ENCODE measurements around the gene STX4.

The STX4 gene

GRCh38 chr16:31073142-31073969, 40.0 kb downstream of the STX4 start:
- no peak for DNase-seq (ENCODE audit: low read depth, low spot score)
- ChIA-PET CTCF (interaction anchor here (0.6 to 4.2 kb wide), 6 partner anchors 38 to 795 kb away, joined by 3 to 40 read pairs (median 4); partner anchors contain the start of gene HSD3B7), POLR2A (interaction anchor here (0.7 to 2.4 kb wide), 17 partner anchors 8 to 115 kb away, joined by 3 to 28 read pairs (median 5); partner anchors contain the start of genes FUS, HSD3B7, KAT8 and PRSS8)
- peak overlapping the region; percentile 98 for H3K4me3 ChIP-seq (ENCODE audit: low read depth, low read length)
- no peak for TF ChIP-seq CTCF (IDR thresholded peaks at IDR 0.05; ENCODE audit: insufficient read depth, low read length, missing control alignments)

GRCh38 chr16:31073970-31074813, 40.8 kb downstream of the STX4 start, which contains the start of the genes ZNF646 and ZNF668:
Gene ZNF646 (plus strand): TSS chr16:31074422. CDS start chr16:31076325, 1,903 bp downstream.
Gene ZNF668 (minus strand): TSS chr16:31074240. CDS start chr16:31064459, 9,781 bp downstream.
- POLR2A ChIA-PET: interaction anchor here (0.6 to 2.4 kb wide), 17 partner anchors 9 to 115 kb away, joined by 3 to 28 read pairs (median 5); partner anchors contain the start of genes FUS, HSD3B7, KAT8 and PRSS8
- peak within 1 kb of the TSS; percentile 98 for H3K4me3 ChIP-seq (ENCODE audit: low read depth, low read length)
- DNase-seq (ENCODE audit: low read depth, low spot score): peak; percentile 94
- CTCF ChIA-PET: interaction anchor here (0.6 to 4.2 kb wide), 5 partner anchors 20 to 794 kb away, joined by 3 to 40 read pairs (median 4); partner anchors contain the start of gene HSD3B7
- no peak for TF ChIP-seq CTCF (IDR thresholded peaks at IDR 0.05; ENCODE audit: insufficient read depth, low read length, missing control alignments)

GRCh38 chr16:31074814-31075183, 41.4 kb downstream of the STX4 start:
- DNase-seq (ENCODE audit: low read depth, low spot score): no peak
- H3K4me3 ChIP-seq (ENCODE audit: low read depth, low read length): peak overlapping the region; percentile 98
- TF ChIP-seq CTCF (IDR thresholded peaks at IDR 0.05; ENCODE audit: insufficient read depth, low read length, missing control alignments): no peak
- POLR2A ChIA-PET: interaction anchor here (0.6 to 2.4 kb wide), 11 partner anchors 10 to 105 kb away, joined by 3 to 28 read pairs (median 8); partner anchors contain the start of genes FUS, HSD3B7, KAT8 and PRSS8
- CTCF ChIA-PET: interaction anchor here (1.4 to 4.2 kb wide), 3 partner anchors 19 to 794 kb away, joined by 3 to 40 read pairs (median 4); partner anchors contain the start of gene HSD3B7

GRCh38 chr16:31076319-31076718, 43.0 kb downstream of the STX4 start:
- ChIA-PET CTCF (interaction anchor here (0.6 kb wide), 1 partner anchor 14 kb away, joined by 3 read pairs; no protein-coding TSS in a partner anchor), POLR2A (interaction anchor here (0.7 to 0.9 kb wide), 3 partner anchors 10 to 66 kb away, joined by 3 to 4 read pairs (median 3); no protein-coding TSS in a partner anchor)
- DNase-seq (ENCODE audit: low read depth, low spot score): no peak
- no peak for TF ChIP-seq CTCF (IDR thresholded peaks at IDR 0.05; ENCODE audit: insufficient read depth, low read length, missing control alignments)
- no peak overlapping the region for H3K4me3 ChIP-seq (ENCODE audit: low read depth, low read length)

GRCh38 chr16:31077024-31077423, 43.7 kb downstream of the STX4 start:
- no peak for TF ChIP-seq CTCF (IDR thresholded peaks at IDR 0.05; ENCODE audit: insufficient read depth, low read length, missing control alignments)
- no peak for DNase-seq (ENCODE audit: low read depth, low spot score)
- H3K4me3 ChIP-seq (ENCODE audit: low read depth, low read length): no peak overlapping the region
- ChIA-PET POLR2A (interaction anchor here (0.6 kb wide), 1 partner anchor 103 kb away, joined by 4 read pairs; no protein-coding TSS in a partner anchor), CTCF (interaction anchor here (0.6 kb wide), 1 partner anchor 92 kb away, joined by 3 read pairs; no protein-coding TSS in a partner anchor)
